HG02763 (cell line): Measurements from ENCODE around the gene CNTN6.

ENCODE experiments used
- ATAC-seq: cut with Tn5 transposase; IDR thresholded peaks from one replicate; pipeline ENCODE4 v1.9.1; 2021; ENCODE audit warnings: mild to moderate bottlenecking, moderate library complexity; ENCODE audit not compliant: unreplicated experiment

The CNTN6 gene

DNA sequence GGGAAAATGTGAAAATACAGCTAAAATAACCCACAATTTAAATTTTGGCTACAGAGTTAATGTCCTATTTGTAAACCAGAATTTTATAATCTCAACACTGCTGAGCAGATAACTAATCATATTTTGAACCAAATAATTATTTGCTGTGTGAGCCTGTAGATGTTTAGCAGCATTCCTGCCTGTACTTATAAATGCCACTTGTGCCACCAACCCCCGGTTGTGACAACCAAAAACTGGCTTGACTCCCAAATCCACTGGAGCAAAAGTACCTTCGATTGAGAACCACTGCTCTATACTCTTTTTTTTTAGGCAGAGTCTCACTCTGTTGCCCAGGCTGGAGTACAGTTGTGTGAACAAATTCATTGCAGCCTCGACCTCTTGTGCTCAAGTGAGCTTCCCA is 78.5 kb downstream of the CNTN6 start:
- ATAC-seq: no peak

DNA sequence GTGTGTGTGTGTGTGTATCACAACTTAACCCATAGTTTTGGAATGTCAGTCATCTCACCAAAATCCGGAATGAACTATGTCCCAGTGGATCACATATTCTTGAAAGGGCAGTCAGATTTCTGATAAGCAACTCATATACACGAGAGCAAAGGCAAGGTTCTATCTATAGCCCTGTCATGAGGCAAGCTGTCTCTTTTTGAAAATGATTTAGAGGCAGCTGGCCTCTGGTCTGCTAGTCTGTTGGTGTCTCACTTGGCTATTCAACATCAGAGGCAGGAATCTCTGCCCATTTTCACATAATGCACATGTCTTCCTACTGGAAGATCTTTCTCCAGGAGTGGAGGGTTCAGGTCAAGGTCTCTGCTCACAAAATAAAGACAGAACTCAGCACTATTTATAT is 79.8 kb downstream of the CNTN6 start:
- ATAC-seq: no peak

DNA sequence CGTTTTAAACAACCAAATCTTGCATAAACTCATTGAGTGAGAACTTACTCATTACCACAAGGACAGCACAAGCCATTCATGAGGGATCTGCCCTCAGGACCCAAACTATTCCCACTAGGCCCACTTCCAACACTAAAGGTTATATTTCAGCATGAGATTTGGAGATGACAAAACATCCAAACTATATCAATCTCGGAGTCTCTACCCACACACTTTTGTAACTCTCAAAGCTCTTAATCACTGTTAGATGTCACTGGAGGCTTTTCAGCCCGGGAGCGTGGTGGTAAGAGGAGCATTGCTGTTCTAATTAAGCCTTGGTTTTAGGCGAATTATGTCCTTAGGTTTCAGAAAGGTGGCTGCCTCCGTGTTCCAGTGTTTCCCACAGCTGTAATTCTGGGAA is 86.3 kb downstream of the CNTN6 start:
- ATAC-seq: no peak

DNA sequence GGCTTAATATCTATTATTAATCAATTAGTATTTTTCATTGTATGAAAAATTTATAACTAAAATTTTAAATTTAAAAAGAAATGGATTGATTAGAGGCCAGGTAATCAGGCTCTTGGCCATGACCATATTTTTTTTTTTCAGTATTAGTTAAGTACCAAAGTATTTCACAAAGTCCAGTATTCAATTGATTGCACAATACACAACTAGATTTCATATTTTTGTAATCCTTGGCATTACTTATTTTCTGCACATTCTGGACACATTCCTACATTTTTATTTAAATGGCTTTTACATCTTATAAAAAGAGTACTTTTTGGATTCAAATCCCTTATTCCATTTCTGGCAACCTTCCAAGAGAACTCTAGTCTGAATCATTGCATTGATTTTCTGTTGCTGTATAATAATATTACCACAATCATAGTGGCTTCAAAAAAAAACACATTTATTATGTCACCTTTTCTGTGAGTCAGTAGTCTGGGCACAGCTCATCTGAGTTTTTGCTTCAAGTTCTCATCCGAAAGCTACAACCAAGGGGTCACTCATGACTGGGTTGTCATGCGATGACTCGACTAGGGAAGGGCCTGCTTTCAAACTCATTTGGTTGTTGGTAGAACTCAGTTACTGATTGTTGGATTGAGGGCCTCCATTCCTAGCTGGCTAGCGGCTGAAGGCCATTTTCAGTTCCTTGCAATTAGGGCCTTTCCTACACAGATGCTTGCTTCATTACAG is 90.7 kb downstream of the CNTN6 start:
- ATAC-seq: no peak

DNA sequence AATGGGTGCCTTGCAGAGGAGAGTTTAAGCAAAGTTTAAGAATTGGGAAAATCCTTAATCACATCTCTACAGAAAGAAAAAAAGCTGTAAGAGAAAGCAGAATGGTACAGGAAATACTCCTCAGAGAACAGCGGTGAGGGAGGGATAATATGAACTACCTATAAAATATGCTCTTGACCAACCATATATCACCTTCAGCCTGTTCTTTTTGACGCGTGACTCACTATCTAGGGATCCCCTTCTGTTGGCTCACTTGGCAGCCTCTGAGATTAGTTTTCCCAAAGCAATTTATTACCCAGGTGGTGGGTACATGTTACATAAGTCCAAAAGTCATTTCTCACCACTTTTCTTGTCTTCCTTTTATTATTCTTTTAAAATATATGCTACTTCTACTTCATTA is 97.7 kb downstream of the CNTN6 start:
- ATAC-seq: no peak

DNA sequence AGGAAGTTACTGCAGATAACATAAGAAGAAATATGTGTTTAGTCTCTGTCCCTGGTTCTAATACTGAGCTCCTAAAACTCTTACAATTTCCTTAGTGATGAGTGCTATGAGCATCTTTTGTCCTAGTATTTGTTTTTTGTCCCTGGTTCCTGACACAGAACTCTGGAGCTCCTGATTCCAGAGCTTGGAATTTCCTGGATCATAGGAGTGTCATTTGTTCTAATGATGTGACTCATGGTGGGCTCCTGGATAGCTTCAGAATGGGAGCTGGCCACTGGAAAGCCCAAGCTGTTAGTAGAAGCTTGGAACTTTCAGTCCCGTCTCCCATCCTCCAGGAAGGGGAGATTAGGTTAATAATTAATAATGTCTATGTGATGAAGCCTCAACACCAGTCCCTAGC is 98.2 kb downstream of the CNTN6 start:
- no peak for ATAC-seq

DNA sequence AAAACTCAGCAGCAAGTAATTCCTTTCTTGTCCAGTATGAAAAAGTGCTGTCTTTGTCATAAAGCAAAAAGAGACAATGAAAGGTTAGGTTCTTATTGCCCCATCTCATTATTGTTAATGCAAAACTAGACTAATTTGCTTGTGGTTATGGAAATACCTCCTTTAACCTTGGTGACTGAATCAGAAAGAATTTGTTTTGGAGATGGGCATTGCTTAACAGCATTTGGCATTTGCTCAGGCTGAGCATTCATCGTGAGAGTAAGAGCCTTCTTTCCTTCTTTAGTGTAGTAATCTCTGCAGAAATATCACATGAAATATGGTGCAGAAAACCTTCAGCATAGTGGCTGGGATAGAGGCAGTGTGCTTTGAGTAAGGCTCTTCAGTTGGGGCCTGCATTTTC is 103.1 kb downstream of the CNTN6 start:
- no peak for ATAC-seq

DNA sequence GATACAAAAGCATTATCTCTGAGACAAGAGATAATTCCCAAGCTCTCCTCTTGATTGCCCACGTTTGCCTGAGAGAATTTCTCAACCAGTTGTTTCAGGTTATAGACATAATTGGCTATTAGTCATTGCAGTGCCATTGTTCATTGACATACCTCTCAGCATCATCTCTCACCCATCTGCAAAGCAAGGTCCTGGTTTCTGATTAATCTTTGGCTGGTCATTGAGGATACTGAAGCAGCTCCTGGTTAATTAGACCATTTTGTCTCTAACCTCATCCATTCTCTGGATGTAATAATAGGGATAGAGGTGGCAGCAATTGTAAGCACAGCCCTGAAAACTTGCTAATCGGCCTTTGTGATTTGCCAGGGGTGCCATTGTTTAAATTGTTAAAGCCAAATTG is 104.2 kb downstream of the CNTN6 start:
- no peak for ATAC-seq

DNA sequence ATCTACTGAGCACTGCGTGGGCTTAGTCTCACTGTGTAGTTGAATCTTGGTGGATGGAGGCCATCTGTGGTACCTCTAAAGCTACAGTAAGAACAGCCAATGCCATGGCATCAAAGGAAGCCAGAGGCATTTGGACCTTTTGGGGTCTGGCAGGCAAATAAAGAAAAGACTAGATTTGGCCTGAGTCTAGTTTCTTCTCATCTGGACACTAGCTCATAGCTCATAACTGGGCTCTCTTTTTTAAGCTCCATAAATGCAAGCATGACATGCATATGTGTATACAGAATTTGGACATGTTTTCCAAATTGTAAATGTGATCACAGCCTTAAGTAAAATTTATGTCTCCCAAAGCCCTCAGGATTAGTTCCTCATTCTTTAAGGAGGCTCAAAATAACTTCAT is 107.5 kb downstream of the CNTN6 start:
- ATAC-seq: no peak

DNA sequence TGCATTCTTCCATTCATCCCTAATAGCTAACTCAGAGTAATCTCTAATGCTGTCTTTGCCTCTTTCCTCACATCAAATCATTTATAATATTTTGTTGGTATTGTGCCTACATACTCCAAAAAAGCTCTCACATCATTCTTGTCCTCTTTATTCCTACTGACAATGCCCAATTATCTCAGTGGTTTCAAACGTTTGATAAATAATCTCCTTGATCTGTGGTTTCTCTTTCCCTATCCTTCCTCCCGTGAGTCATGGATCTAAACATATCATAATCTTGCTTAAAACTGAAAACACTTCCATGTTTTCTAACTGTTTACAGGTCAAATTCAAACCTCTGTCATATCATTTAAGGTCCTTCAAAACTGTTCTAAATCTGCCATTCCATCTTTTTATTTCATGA is 115.1 kb downstream of the CNTN6 start:
- ATAC-seq: no peak

DNA sequence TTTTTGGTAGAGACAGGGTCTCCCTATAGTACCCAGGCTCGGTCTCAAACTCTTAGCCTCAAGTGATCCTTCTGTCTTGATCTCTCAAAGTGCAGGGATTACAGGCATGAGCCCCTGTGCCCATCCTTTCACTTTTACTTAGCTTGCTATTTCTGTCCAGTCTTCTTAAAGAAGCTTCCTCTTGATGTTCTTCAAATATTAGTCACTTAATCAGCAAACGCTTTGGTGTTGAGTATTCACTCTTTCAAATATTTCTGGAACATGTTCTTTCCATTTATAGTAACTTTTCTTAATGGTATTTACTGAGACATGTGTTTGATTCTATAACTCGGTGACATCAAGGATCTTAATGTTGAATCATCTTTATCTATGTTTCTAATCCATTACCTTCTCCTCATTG is 122.1 kb downstream of the CNTN6 start:
- no peak for ATAC-seq

DNA sequence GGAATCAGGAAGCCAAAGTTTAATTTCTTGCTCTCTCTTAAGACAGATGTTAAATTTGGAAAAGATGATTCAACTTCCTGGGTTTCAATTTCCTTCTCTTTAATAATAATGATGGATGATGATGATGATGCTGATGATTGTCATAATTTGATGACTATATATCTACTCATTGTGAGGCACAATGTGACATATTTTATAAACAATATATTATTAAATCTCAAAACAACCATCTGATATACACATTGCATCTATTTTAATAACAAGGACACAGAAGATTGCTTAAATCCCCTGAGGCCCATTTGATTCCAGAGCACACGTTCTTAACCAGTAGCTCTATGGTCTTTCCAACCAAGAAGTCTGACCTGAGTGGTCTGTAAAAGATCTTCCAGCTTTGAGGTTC is 124.0 kb downstream of the CNTN6 start:
- no peak for ATAC-seq

DNA sequence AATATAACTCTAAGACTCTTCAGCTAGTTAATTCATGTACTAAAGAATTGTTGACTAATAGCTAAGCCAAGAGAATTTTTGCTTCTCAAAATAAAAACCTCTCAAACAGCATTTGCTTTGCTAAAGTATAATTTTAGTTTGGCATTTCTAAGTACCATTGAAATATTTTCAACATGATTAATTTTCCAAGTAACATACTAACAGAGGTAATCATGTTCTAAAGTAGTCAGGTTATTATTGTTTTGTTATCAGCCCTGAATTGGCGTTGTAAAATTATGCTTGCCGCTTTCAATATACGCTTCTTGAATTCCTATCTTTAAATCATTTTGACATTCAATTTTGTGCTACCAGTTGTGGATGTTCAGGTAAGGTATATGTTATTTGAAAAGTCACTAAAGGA is 134.3 kb downstream of the CNTN6 start:
- no peak for ATAC-seq

DNA sequence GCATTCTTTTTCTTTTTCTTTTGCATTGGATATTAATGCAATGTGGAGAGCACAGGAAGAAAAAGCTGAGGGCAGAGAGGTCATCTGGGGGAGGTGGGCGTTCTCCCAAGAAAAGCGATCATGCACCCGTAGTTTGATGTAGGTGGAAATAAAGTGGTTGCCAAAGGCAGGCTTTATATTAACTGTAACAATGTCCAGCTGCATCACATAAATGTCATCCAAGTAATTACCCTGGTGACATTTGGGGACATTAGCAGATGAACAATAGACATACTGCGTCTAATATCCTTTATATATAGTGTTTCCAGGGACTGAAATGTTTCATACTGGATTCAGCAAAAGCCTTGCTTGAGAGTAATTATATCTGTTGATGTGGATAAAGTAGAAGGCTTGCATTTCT is 135.5 kb downstream of the CNTN6 start:
- no peak for ATAC-seq

DNA sequence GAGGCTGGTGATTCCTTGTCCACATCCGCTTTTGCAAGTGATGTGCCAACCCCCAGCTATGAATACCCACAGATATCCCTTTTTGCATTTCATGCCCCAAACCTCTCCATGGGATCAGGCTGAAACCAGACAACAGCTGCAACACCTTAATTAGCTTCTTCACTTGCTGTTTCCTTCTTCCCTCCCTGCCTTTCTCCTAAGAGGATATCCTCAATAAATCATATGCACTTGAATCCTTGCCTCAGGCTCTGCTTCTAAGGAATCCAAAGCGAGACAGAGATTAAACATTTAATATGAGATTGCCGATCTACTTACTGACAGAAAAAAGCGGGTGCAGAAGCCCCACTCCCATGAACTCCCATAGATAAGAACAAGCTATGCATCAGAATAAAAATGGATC is 138.1 kb downstream of the CNTN6 start:
- no peak for ATAC-seq

DNA sequence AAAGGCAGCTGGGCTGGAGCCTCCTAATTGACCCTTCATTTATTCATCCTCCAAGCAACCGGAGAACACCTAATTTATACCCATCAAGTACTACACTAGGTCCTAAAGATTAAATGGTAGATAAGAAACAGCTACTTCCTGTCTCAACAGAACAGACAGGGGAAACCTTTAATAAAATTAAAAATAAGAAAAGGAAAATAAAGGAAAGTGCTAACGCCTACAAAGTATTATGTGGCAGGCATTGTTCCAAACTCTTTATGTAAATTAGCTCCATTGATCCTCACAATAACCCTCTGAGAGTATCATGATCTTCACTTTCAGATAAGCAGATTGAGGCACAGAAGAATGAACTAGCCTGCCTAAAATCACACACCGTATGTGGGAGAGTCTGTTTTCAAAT is 139.5 kb downstream of the CNTN6 start:
- ATAC-seq: no peak

DNA sequence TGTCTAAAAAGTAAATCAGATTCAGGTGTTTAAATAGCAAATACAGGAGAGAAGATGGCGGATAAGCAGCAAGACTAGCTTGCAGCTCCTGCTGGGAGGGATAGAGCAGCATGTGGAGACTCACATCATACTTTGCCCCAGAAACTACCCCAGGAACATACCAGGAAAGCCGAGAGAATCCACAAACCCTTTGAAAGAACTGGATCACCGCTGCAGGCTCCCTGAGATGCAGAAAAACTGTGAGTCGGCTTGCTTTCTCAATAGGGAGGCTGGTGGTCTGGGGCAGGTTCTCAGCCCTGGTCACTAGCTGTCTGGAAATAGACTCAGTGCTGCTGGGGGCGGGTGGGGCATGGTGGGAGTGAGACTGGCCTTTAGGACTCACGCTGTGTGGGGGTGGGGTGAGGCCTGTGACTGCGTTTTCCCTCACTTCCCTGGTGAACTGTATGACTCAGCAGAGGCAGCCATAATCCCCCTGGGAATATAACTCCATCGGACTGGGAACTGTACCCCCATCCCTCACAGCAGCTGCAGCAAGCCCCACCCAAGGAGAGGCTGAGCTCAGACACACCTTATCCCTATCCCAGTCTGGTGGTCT is 142.8 kb downstream of the CNTN6 start:
- no peak for ATAC-seq

DNA sequence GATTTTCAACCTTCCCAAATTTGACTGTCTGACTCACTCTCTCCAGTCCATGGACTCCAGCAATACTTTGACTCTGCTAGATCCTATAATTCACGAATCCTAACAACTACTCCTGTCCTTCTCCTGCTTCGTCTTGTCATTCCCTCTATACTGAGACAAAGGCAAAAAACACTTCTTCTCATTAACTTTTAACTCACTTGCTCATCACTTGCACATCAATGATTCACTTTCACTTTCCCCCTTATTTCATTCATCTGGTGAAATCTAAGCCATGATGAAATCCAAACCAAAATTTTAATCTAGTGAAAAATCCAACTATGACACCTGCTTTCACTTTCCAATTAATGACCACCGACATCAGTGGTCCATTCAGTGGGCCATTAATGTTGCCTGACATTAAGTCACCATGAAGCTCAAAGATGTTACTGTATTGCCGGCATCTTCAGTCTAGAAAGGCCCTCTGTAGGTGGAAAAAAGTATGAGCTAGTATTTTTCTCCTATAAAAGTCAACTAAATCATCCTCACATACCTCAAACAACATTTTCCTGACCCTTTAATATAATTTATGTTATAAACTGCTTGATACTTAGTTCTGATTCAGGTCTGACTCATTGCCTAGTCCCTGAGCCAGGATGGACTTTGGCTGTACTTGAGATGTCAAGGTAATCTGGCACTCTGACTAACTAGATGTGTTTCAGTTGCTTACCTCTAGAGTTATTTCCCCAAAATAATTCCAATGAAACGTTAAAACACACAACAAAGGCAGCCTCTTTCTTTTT is 158.6 kb downstream of the CNTN6 start:
- no peak for ATAC-seq

DNA sequence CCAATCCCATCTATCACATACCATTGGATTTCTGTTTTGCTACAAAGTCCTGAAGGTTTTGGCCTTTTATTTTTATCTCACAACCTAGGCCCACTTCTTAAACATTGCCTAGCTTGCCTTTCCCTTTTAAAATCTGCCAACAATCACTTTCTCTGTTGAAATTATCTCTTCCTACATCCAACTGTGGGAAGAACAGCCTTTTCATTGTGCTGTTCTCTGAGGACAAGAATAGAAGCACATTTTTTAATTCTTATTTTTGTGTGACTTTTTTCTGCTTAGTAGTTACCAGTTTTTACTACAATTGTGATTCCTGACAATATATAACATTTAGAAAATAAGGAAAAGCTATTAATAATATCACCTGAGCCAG is 159.2 kb downstream of the CNTN6 start:
- no peak for ATAC-seq

DNA sequence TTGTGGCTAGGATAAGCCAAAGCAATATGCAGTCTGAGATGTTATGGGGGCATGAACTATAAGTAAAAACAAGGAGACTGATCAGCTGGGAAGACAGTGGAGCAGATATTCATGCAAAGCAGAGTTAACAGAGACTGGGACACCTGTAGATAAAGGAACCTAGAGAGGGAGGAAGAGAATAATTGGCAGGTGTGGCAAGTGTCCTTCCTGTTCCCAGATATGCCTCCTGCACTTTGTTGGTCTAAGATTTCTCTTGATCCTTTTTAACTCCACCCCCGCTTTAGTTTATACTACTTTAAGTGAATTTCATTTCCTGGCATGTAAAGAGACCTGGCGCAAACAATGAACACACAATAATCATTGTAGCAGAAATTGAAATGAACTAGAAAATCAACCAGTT is 169.4 kb downstream of the CNTN6 start:
- ATAC-seq: no peak

DNA sequence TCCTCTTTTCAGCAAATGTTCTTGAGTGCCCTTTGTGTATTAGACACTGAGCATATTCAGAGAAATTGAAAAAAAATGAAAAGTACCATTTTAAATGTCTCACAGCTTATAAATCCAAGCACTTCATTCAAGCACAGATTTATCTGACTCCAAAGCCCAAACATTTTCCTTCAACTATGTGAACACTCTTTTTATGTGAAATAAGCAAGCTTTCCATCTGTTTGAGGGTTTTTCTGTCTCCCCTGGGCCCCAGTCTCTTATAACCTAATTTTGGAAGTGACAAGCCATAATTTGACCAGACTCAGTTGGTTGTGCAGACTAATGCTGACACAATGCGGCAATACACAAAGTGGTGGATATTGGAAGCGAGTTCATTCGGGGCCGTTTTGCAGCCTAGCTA is 170.3 kb downstream of the CNTN6 start:
- no peak for ATAC-seq

DNA sequence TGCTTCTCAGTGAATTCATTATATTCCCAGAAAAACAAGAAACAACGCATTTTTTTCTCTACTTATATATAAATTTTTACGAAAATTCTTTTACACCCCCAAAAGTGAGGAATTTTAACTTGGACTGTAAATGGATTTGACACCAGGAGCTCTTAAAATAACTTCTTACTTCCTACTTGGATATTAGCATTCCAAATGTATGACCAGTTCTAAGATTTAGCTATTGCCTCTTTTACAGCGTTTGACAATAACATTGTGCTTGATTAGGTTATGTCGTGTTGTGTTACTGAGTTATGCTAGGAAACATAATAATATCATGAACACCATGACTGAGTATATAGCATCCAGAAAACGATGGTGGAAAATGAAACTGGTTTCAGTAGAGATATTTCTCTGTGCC is 177.0 kb downstream of the CNTN6 start:
- no peak for ATAC-seq
